ENCODE results near the gene RGS11. TPM values are rescaled to one million over a fixed set of nuclear protein-coding genes. Genes with fewer than 3 reads are reported as not detected.

Gene RGS11
- total and polyA plus RNA-seq, 9 of the 15 experiments (the other 6 are each of a cell fraction or from before 2014, with no cell fraction given) = not detected

GRCh38 chr16:249431-249830 is 26.3 kb downstream of the RGS11 start:
- in situ Hi-C loops (cut with MboI) (no loop called here), intact Hi-C loops (cut with micrococcal nuclease) (no loop called here)
- Histone ChIP-seq H4K20me1 (replicated peaks; ENCODE audit: control insufficient read depth, insufficient read depth, low read length) (no peaks in the 10 kb centered on the region), H3K9ac (ENCODE audit: insufficient read depth in 1 of 2, low read depth in 2 of 2, low read length in 2 of 2) (0 out of 4 replicates have a peak overlapping the region, but pooled peaks of 1 of the 2 experiments have one; percentile 5), H2AFZ (ENCODE audit: low read depth, low read length) (no peak overlapping the region), H3K9me1 (ENCODE audit: control insufficient read depth, insufficient read depth, low read length) (no peaks in the 10 kb centered on the region), H3K79me2 (ENCODE audit: control insufficient read depth, insufficient read depth, low read length) (peaks cover 5% of the 10 kb centered on the region; the same call in 1 of the 3 replicates), H3K36me3 (ENCODE audit: control insufficient read depth, insufficient read depth, low read length) (peaks cover 8% of the 10 kb centered on the region; the same call in 1 of the 3 replicates), H3K4me3 (no peak overlapping the region), H3K4me2 (ENCODE audit: insufficient read depth, low read length) (no peak overlapping the region), H3K4me1 (replicated peaks in 1 of 2; ENCODE audit: control insufficient read depth in 2 of 2, insufficient read depth in 2 of 2, low read length in 2 of 2) (peaks cover 13 to 41% of the 10 kb centered on the region in 2 experiments), H3K9me3 (replicated peaks; ENCODE audit: control insufficient read depth, insufficient read depth, low read depth, low read length) (no peaks in the 10 kb centered on the region), H3K27me3 (ENCODE audit: control insufficient read depth in 2 of 2, insufficient read depth in 2 of 2, low read length in 2 of 2) (no peaks in the 10 kb centered on the region), H3K27ac (ENCODE audit: extremely low read depth, low read depth, low read length) (no peak overlapping the region)
- no peak for DNase-seq (ENCODE audit: extremely low read depth in 1 of 4, low spot score in 3 of 4)
- ChIA-PET CTCF (ENCODE audit: low intra/inter-chr PET ratio) (no interaction called here), POLR2A (interaction anchor here (0.7 to 1.7 kb wide), 2 partner anchors 9 to 157 kb away, joined by 3 to 5 read pairs; no protein-coding TSS in a partner anchor)
- no peak for FAIRE-seq
- TF ChIP-seq CEBPB (tag; IDR thresholded peaks at IDR 0.05) (peak; percentile 47; the same call in 1 of the 2 replicates), NCOA6 (IDR thresholded peaks at IDR 0.05) (no peak), SREBF1 (IDR thresholded peaks at IDR 0.05; ENCODE audit: borderline replicate concordance, low read depth, low read length) (no peak), DPF2 (IDR thresholded peaks at IDR 0.05) (no peak), NR3C1 (CRISPR knock-in tag; IDR thresholded peaks at IDR 0.05) (no peak), CBX3 (IDR thresholded peaks at IDR 0.05; ENCODE audit: borderline replicate concordance in 1 of 2, low read length in 2 of 2) (no peak), TCF3 (CRISPR knock-in tag; IDR thresholded peaks at IDR 0.05) (no peak), DDX20 (tag; IDR thresholded peaks at IDR 0.05; ENCODE audit: low read depth) (no peak)
- 77% methylated on average over 12 of the region's 12 CpGs for WGBS (ENCODE audit: insufficient coverage, low coverage, missing lambda C conversion rate)
- BruUV-seq (replicated peaks) = no TSS peak
- no peak for ATAC-seq
